GM19467 (cell line): ENCODE results near the gene THEM5.
"Not testable (repeated sequence)": the region's sequence is repeated elsewhere in the genome, so short reads cannot be mapped to it uniquely, and the experiment has no call there.

Source experiments
- ATAC-seq: cut with Tn5 transposase; IDR thresholded peaks from one replicate; pipeline ENCODE4 v1.9.1; 2021; ENCODE audit warnings: mild to moderate bottlenecking, moderate library complexity; ENCODE audit not compliant: unreplicated experiment

THEM5 gene

GRCh38 chr1:151867765-151868411, 14.4 kb upstream of the THEM5 start:
- ATAC-seq, result no peak

- ATAC-seq, result no peak
These were observed 13.8 kb upstream of the THEM5 start for GRCh38 chr1:151867321-151867720.

GRCh38 chr1:151864411-151864810, 10.9 kb upstream of the THEM5 start:
- no peak for ATAC-seq

GRCh38 chr1:151862604-151863003, 9.1 kb upstream of the THEM5 start:
- ATAC-seq, result no peak

- ATAC-seq, result no peak
These were observed 7.1 kb upstream of the THEM5 start for GRCh38 chr1:151860504-151861187.

GRCh38 chr1:151859891-151860293, 6.4 kb upstream of the THEM5 start:
- no peak for ATAC-seq

GRCh38 chr1:151858886-151859665, 5.6 kb upstream of the THEM5 start:
- ATAC-seq, result no peak

GRCh38 chr1:151858030-151858746, 4.7 kb upstream of the THEM5 start:
- no peak for ATAC-seq

GRCh38 chr1:151855933-151856332, 2.4 kb upstream of the THEM5 start:
- ATAC-seq, result no peak

- not testable (repeated sequence) for ATAC-seq
These were observed 2.0 kb upstream of the THEM5 start for GRCh38 chr1:151855516-151855915.

- no peak for ATAC-seq
These were observed 1.1 kb upstream of the THEM5 start for GRCh38 chr1:151854658-151855057.

GRCh38 chr1:151852733-151853132, 779 bp downstream of the THEM5 start:
- no peak for ATAC-seq

- no peak for ATAC-seq
These were observed 1.6 kb downstream of the THEM5 start for GRCh38 chr1:151851886-151852285.

GRCh38 chr1:151849871-151850270, 3.6 kb downstream of the THEM5 start:
- no peak for ATAC-seq

- ATAC-seq, result no peak
These were observed 4.4 kb downstream of the THEM5 start for GRCh38 chr1:151849126-151849525.

GRCh38 chr1:151847867-151848596, 5.5 kb downstream of the THEM5 start:
- ATAC-seq, result no peak

- ATAC-seq, result no peak
These were observed 6.8 kb downstream of the THEM5 start for GRCh38 chr1:151846686-151847237.

GRCh38 chr1:151846062-151846568, 7.4 kb downstream of the THEM5 start:
- no peak for ATAC-seq

GRCh38 chr1:151843398-151843797, 10.1 kb downstream of the THEM5 start:
- no peak for ATAC-seq

GRCh38 chr1:151841141-151841540, 12.4 kb downstream of the THEM5 start:
- no peak for ATAC-seq
